Parathyroid adenoma (tissue), 2 donors: ENCODE measurements around the gene IQCF5.

Source experiments
- H2AFZ ChIP-seq: fragments of 300-600 bp; sonication (generic); one replicate; pipeline ENCODE4 v1.7.0; 2017; ENCODE audit warnings: antibody characterized with exemption, mild to moderate bottlenecking
- H3K27ac ChIP-seq: fragments of 300-600 bp; sonication (generic); one replicate; pipeline ENCODE4 v1.7.0; 2017
- H3K27me3 ChIP-seq: fragments of 300-600 bp; sonication (generic); one replicate; pipeline ENCODE4 v1.7.0; 2017; ENCODE audit warnings: low read length; ENCODE audit not compliant: control insufficient read depth, insufficient read depth
- H3K36me3 ChIP-seq: fragments of 300-600 bp; sonication (generic); one replicate; pipeline ENCODE4 v1.7.0; 2017; ENCODE audit warnings: low read length; ENCODE audit not compliant: control insufficient read depth, insufficient read depth
- H3K4me1 ChIP-seq: fragments of 300-600 bp; sonication (generic); one replicate; pipeline ENCODE4 v1.7.0; 2017; ENCODE audit warnings: control low read depth
- H3K4me2 ChIP-seq: fragments of 300-600 bp; sonication (generic); one replicate; pipeline ENCODE4 v1.7.0; 2017; ENCODE audit warnings: low read length
- H3K4me3 ChIP-seq: fragments of 300-600 bp; sonication (generic); one replicate; pipeline ENCODE4 v1.7.0; 2017; ENCODE audit warnings: low read depth, low read length
- H3K79me2 ChIP-seq: fragments of 300-600 bp; sonication (generic); one replicate; pipeline ENCODE4 v1.7.0; 2017; ENCODE audit warnings: control low read depth
- H3K9ac ChIP-seq: fragments of 300-600 bp; sonication (generic); one replicate; pipeline ENCODE4 v1.7.0; 2017; ENCODE audit warnings: mild to moderate bottlenecking
- H3K9me3 ChIP-seq: fragments of 300-600 bp; sonication (generic); one replicate; pipeline ENCODE4 v1.7.0; 2017; ENCODE audit warnings: low read length; ENCODE audit not compliant: control insufficient read depth
- TF ChIP-seq, protein P1 (sequence below): fragments of 300-600 bp; sonication (generic); IDR thresholded peaks from one replicate; pipeline ENCODE4 v1.7.0; 2017; ENCODE audit warnings: antibody characterized with exemption, mild to moderate bottlenecking
- donor health status: primary hyperparathyroidism.

IQCF5 gene

DNA sequence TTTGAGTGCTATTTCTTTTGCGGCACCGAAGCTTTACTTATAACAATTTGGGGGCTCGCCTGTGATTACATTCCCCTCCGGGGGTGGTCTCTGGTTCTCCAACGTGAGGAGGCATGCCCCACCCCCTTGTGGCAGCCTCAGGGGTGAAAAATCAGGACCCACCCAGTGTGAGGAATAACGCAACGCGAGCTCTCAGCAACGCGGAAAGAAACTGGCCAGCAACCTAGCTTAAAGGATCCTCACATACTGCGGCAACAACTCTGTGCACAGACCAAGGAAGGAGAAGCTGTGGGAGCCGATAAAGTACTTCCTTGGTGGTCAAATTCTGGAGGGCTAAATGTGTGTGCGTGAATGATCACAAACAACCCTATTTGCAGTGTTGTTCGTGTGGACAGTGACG, 22.0 kb upstream of the IQCF5 start:
- H3K27ac ChIP-seq = no peak overlapping the region
- H3K4me3 ChIP-seq = no peak overlapping the region
- H3K27me3 ChIP-seq = no peaks in the 10 kb centered on the region
- no peak overlapping the region for H3K4me2 ChIP-seq
- H3K9ac ChIP-seq = no peak overlapping the region
- H3K79me2 ChIP-seq = no peaks in the 10 kb centered on the region
- no peaks in the 10 kb centered on the region for H3K36me3 ChIP-seq
- TF ChIP-seq, protein P1, sequence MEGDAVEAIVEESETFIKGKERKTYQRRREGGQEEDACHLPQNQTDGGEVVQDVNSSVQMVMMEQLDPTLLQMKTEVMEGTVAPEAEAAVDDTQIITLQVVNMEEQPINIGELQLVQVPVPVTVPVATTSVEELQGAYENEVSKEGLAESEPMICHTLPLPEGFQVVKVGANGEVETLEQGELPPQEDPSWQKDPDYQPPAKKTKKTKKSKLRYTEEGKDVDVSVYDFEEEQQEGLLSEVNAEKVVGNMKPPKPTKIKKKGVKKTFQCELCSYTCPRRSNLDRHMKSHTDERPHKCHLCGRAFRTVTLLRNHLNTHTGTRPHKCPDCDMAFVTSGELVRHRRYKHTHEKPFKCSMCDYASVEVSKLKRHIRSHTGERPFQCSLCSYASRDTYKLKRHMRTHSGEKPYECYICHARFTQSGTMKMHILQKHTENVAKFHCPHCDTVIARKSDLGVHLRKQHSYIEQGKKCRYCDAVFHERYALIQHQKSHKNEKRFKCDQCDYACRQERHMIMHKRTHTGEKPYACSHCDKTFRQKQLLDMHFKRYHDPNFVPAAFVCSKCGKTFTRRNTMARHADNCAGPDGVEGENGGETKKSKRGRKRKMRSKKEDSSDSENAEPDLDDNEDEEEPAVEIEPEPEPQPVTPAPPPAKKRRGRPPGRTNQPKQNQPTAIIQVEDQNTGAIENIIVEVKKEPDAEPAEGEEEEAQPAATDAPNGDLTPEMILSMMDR = no peak
- H3K9me3 ChIP-seq = no peaks in the 10 kb centered on the region
- H2AFZ ChIP-seq = no peak overlapping the region
- H3K4me1 ChIP-seq = no peaks in the 10 kb centered on the region

DNA sequence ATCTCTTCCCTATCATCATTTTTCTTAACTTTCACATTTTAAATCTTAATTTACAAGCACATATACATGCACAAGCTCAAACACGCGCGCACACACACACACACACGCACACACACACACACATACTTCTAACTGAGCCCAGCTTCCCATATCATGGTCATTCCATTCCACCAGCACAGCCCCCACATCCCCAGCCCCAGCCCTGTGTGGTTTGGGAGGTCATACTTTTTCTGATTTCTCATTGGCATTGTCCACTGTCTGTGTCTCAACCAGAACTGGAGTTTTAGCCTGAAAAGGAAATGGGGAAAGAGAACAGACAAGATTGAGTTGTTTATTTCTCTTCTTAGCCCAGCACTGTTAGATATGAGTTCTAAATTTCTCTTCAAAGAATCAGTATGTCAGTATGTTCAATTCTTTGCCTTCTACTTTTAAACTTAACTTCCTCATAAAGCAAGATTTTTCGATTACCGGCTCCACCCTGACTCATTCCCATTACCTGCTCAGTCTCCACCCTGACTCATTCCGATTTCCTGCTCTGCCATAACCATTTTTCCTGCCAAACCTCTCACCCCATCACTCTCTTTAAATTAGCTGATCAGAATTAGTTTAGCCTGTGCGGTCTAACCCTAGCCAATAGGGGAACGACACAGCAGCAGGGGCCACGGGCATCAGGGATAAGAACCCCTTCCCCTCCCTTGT, 21.4 kb upstream of the IQCF5 start:
- Histone ChIP-seq H3K9ac (no peak overlapping the region), H3K9me3 (no peaks in the 10 kb centered on the region), H3K36me3 (no peaks in the 10 kb centered on the region), H3K4me2 (no peak overlapping the region), H2AFZ (no peak overlapping the region), H3K4me1 (no peaks in the 10 kb centered on the region), H3K4me3 (no peak overlapping the region), H3K27ac (no peak overlapping the region), H3K27me3 (no peaks in the 10 kb centered on the region), H3K79me2 (no peaks in the 10 kb centered on the region)
- TF ChIP-seq, protein P1 = no peak

DNA sequence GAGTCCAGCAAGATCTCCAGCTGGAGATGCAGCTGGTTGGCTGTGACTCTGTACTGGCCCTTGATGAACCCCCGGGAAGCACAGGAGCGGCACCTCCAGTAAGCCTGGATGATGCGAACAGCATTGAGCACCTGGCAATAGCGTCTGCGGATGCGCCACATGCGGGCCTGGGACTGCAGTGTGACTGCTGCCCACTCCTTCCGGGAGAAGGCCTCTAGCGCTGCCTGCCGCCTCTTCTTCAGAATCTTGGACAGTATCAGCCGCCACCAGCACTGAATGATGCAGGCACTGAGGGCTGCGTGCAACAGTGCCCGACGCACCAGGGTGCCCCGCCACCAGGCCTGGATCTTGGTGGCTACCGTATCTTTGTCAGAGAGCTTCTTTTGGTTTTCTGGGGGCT, 19.5 kb upstream of the IQCF5 start:
- no peaks in the 10 kb centered on the region for H3K9me3 ChIP-seq
- no peaks in the 10 kb centered on the region for H3K36me3 ChIP-seq
- no peak overlapping the region for H3K9ac ChIP-seq
- H3K4me3 ChIP-seq = no peak overlapping the region
- H2AFZ ChIP-seq = no peak overlapping the region
- no peak overlapping the region for H3K27ac ChIP-seq
- no peaks in the 10 kb centered on the region for H3K4me1 ChIP-seq
- H3K4me2 ChIP-seq = no peak overlapping the region
- TF ChIP-seq, protein P1 = no peak
- H3K79me2 ChIP-seq = no peaks in the 10 kb centered on the region
- no peaks in the 10 kb centered on the region for H3K27me3 ChIP-seq

DNA sequence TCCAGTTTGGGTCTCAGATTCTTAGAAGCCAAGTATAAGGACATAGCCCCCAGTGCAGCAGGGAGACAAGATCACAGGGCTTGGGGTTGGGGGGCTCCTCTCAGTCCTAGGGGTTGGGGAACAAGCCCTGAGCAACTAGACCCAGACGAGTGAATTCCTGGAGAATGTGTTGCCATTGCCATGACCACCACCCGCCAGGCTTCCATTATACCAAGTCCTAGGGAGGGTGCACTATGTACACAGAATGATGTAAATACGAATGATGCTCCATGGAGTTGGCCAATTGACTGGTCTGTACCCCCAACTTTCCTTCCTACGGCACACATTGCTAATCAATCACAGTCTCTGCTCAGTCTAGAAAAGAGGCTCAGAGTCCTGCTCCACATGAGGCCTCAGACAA, 19.0 kb upstream of the IQCF5 start:
- H3K79me2 ChIP-seq = no peaks in the 10 kb centered on the region
- no peak overlapping the region for H2AFZ ChIP-seq
- H3K4me2 ChIP-seq = no peak overlapping the region
- no peaks in the 10 kb centered on the region for H3K4me1 ChIP-seq
- H3K9me3 ChIP-seq = no peaks in the 10 kb centered on the region
- no peaks in the 10 kb centered on the region for H3K36me3 ChIP-seq
- TF ChIP-seq, protein P1 = no peak
- H3K4me3 ChIP-seq = no peak overlapping the region
- no peak overlapping the region for H3K27ac ChIP-seq
- H3K9ac ChIP-seq = no peak overlapping the region
- no peaks in the 10 kb centered on the region for H3K27me3 ChIP-seq
